ENCODE data around the gene DCST2. TPM values are rescaled to one million over a fixed set of nuclear protein-coding genes. Genes with fewer than 3 reads are reported as not detected.

Gene DCST2
- total and polyA plus RNA-seq, 10 of the 15 experiments (the other 5 are each of a cell fraction or from before 2014, with no cell fraction given) = 0.33 to 0.41 (median 0.36) TPM; not detected in 7

GRCh38 chr1:155019377-155020245 is 14.0 kb downstream of the DCST2 start:
- FAIRE-seq = no peak
- Histone ChIP-seq H3K27ac (ENCODE audit: control insufficient read depth, insufficient read depth) (no peak overlapping the region), H2AFZ (ENCODE audit: control insufficient read depth, low read depth, low read length) (no peak overlapping the region), H3K36me3 (ENCODE audit: control insufficient read depth in 2 of 2, insufficient read depth in 2 of 2, low read length in 1 of 2) (peaks cover 0 to 13% of the 10 kb centered on the region in 2 experiments; a peak in 2 of 4 replicates), H3K9ac (ENCODE audit: control insufficient read depth, insufficient read depth, low read length) (no peak overlapping the region), H3K9me3 (replicated peaks; ENCODE audit: control insufficient read depth, insufficient read depth, low read length) (no peaks in the 10 kb centered on the region), H4K20me1 (ENCODE audit: control insufficient read depth, insufficient read depth) (no peaks in the 10 kb centered on the region), H3K4me3 (no peak overlapping the region), H3K4me1 (ENCODE audit: control insufficient read depth, insufficient read depth, low read length) (peaks cover 19% of the 10 kb centered on the region), H3K79me2 (ENCODE audit: control insufficient read depth, insufficient read depth, low read length) (no peaks in the 10 kb centered on the region; the same call in 1 of the 2 replicates), H3K4me2 (ENCODE audit: control insufficient read depth, insufficient read depth) (no peak overlapping the region), H3K27me3 (replicated peaks in 1 of 2; ENCODE audit: control insufficient read depth in 2 of 2, insufficient read depth in 2 of 2, low read length in 1 of 2) (no peaks in the 10 kb centered on the region; a peak in 1 of 4 replicates)
- intact Hi-C loops (cut with micrococcal nuclease; ENCODE audit: unreplicated experiment) = no loop called here
- in situ Hi-C loops (cut with MboI) = no loop called here
- TF ChIP-seq FOXK2 (IDR thresholded peaks at IDR 0.05) = no peak
- TF ChIP-seq STAT3 (IDR thresholded peaks at IDR 0.05; ENCODE audit: low read depth, low read length) = no peak
- no peak for TF ChIP-seq BHLHE40 (IDR thresholded peaks at IDR 0.05; ENCODE audit: borderline replicate concordance in 1 of 2, low read depth in 2 of 2, low read length in 1 of 2)
- TF ChIP-seq HSF1 (IDR thresholded peaks at IDR 0.05; ENCODE audit: low read depth, low read length) = no peak
- no peak for TF ChIP-seq HDAC2 (IDR thresholded peaks at IDR 0.05)
- no peak for TF ChIP-seq SREBF2 (IDR thresholded peaks at IDR 0.05; ENCODE audit: low read length)
- no peak for TF ChIP-seq ZNF622 (IDR thresholded peaks at IDR 0.05)
- TF ChIP-seq, protein P1, sequence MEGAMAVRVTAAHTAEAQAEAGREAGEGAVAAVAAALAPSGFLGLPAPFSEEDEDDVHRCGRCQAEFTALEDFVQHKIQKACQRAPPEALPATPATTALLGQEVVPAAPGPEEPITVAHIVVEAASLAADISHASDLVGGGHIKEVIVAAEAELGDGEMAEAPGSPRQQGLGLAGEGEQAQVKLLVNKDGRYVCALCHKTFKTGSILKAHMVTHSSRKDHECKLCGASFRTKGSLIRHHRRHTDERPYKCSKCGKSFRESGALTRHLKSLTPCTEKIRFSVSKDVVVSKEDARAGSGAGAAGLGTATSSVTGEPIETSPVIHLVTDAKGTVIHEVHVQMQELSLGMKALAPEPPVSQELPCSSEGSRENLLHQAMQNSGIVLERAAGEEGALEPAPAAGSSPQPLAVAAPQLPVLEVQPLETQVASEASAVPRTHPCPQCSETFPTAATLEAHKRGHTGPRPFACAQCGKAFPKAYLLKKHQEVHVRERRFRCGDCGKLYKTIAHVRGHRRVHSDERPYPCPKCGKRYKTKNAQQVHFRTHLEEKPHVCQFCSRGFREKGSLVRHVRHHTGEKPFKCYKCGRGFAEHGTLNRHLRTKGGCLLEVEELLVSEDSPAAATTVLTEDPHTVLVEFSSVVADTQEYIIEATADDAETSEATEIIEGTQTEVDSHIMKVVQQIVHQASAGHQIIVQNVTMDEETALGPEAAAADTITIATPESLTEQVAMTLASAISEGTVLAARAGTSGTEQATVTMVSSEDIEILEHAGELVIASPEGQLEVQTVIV (IDR thresholded peaks at IDR 0.05; ENCODE audit: borderline replicate concordance, partially characterized antibody) = no peak
- TF ChIP-seq ZZZ3 (IDR thresholded peaks at IDR 0.05; ENCODE audit: control insufficient read depth, insufficient read length, low read depth) = no peak
- no peak for TF ChIP-seq SIX5 (IDR thresholded peaks at IDR 0.05; ENCODE audit: low read depth, low read length, severe bottlenecking)
- ChIA-PET SMC1A (ENCODE audit: uncharacterized antibody, unreplicated experiment) (interaction anchor here (0.8 to 1.6 kb wide), 9 partner anchors 26 to 71 kb away, joined by 3 to 5 read pairs (median 3); partner anchors contain the start of genes PYGO2 and SHC1), POLR2A (interaction anchor here (0.6 to 2.3 kb wide), 2 partner anchors 16 to 35 kb away, joined by 3 to 8 read pairs; no protein-coding TSS in a partner anchor), RAD21 (ENCODE audit: unreplicated experiment) (interaction anchor here (1.2 to 3.1 kb wide), 2 partner anchors 16 to 46 kb away, joined by 4 to 14 read pairs; partner anchors contain the start of gene ZBTB7B), CTCF (interaction anchor here (0.6 to 4.2 kb wide), 11 partner anchors 15 to 460 kb away, joined by 3 to 34 read pairs (median 4); partner anchors contain the start of gene PBXIP1)
- DNase-seq (ENCODE audit: low read depth, low spot score) = no peak
- no peak for ATAC-seq
- BruUV-seq (replicated peaks) = no TSS peak
- WGBS (ENCODE audit: insufficient coverage, insufficient replicate concordance, low lambda C conversion rate, missing lambda C conversion rate) = 67% methylated on average over 11 of the region's 11 CpGs
